ENCODE measurements around the gene MB21D2.

- TF ChIP-seq GATA2 (IDR thresholded peaks at IDR 0.05; ENCODE audit: low read depth, low read length) (no peak), GATA3 (IDR thresholded peaks at IDR 0.05; ENCODE audit: low read depth, low read length) (no peak)
These were observed 72.7 kb downstream of the MB21D2 start for GRCh38 chr3:192844836-192845525.

Measured in SH-SY5Y (cell line).